ENCODE results near the gene PIP5K1A.

Gene PIP5K1A, protein sequence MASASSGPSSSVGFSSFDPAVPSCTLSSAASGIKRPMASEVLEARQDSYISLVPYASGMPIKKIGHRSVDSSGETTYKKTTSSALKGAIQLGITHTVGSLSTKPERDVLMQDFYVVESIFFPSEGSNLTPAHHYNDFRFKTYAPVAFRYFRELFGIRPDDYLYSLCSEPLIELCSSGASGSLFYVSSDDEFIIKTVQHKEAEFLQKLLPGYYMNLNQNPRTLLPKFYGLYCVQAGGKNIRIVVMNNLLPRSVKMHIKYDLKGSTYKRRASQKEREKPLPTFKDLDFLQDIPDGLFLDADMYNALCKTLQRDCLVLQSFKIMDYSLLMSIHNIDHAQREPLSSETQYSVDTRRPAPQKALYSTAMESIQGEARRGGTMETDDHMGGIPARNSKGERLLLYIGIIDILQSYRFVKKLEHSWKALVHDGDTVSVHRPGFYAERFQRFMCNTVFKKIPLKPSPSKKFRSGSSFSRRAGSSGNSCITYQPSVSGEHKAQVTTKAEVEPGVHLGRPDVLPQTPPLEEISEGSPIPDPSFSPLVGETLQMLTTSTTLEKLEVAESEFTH

DNA sequence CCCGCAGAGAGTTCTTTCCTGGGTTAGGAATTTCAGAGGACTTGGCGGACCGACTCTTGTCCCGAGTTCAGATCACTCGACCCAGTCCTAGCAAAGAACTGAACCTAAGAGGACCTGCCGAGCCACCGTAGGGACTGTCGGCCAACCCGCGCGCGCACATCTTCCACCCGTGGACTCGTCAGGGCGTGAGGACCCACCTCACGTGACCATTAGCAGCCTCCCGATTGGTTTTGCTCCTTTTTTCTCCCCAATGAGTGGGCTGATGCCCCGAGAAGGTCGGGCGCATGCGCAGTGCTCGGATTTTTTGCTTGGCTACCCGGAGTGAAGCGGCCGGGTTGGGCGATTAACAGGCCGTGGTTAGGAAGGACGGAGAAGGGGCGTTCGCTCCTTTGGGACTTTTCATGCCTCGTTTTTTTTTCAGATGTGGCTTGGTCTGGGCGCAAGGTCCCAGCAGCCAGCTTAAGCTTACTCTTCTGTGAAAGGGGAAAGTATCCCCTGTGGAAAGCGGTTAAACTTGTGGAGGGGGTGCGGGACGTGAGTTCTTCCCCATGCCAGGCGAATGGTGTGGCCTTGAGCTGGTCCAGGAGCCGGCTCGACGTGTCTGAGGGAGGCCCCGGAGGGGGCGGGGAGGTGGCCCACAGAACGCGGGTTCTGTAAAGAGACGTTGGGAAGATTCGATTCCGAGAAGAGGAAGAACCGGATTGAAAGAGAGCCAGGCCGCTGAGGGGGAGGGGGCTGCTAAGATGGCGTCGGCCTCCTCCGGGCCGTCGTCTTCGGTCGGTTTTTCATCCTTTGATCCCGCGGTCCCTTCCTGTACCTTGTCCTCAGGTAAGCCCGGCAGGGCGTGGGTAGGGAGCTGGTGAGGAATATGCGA, at the start of gene PIP5K1A:
TSS of gene PIP5K1A (plus strand) at position 299 of the 874 bp plus-strand sequence. CDS start at position 744, 445 bp downstream.
- peak within 1 kb of the TSS; percentile 97 for H3K4me3 Mint-ChIP-seq
- peaks cover 34% of the 10 kb centered on the region for H3K36me3 Mint-ChIP-seq (ENCODE audit: low read depth)
- H3K4me1 Mint-ChIP-seq (ENCODE audit: low read depth): peaks cover 42% of the 10 kb centered on the region
- no peaks in the 10 kb centered on the region for H3K9me3 Mint-ChIP-seq
- H3K27ac Mint-ChIP-seq: peak within 1 kb of the TSS; percentile 98
- intact Hi-C loops (cut with micrococcal nuclease): loop anchor here (2.0 kb wide), 1 partner anchor 56 kb away; the partner anchor contains the start of gene PSMD4
- H3K27me3 Mint-ChIP-seq: peaks cover 1% of the 10 kb centered on the region

- Mint-ChIP-seq H3K36me3 (ENCODE audit: low read depth) (peaks cover 51% of the 10 kb centered on the region), H3K27ac (peak within 1 kb of the TSS; percentile 88), H3K9me3 (no peaks in the 10 kb centered on the region), H3K4me3 (peak within 1 kb of the TSS; percentile 87), H3K4me1 (ENCODE audit: low read depth) (peaks cover 35% of the 10 kb centered on the region), H3K27me3 (no peaks in the 10 kb centered on the region)
- intact Hi-C loops (cut with micrococcal nuclease): loop anchor here (1.0 to 5.0 kb wide), 2 partner anchors 57 to 134 kb away; no protein-coding TSS in a partner anchor
Observed at GRCh38 chr1:151156515-151156819, 41.9 kb upstream of the PIP5K1A start, which contains the start of gene TNFAIP8L2. Gene TNFAIP8L2 (plus strand): TSS chr1:151156649. CDS start chr1:151158698, 2,049 bp downstream.

DNA sequence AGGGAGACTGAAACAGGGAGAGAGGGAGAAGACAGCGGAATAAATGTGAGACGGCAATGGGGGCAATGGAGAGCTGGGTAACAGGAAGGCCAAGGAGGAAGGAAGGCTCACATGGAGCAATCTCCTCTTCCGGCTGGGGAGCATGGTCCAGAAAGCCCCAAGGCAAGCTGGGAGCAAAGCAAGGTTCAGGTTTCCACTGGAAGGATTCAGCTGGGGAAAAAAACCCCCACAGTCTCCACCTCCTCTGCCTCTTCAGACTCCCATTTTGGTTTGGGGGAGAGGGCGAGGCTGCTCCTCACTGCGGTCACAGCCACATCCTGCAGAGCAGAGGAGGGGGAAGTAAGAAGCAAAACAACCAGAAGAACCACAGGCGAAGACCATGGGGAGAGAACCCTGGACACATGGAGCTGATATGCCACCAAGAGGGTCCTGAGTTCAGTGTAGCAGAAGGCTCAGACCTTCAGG, 41.3 kb upstream of the PIP5K1A start:
- H3K4me1 Mint-ChIP-seq (ENCODE audit: low read depth): peaks cover 41% of the 10 kb centered on the region

DNA sequence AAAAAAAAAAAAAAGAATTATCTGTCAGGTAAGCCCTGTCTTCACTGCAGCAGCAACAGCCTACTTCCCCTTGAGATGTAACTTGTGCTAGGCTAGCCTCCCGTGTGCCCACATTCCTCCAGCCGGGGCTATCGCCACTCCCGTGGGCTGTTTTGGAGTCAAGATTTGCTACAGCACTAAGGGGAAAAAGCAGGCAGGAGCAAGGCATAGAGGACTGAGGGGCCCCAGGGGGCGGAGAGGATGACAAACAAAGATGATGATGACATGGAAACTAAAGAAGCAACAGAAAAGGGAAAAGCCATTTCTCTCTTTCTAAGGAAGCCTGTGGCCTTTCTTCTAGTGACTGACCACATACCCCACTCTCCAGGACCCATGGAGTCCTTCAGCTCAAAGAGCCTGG, 40.0 kb upstream of the PIP5K1A start:
- Mint-ChIP-seq H3K36me3 (ENCODE audit: low read depth) (peaks cover 68% of the 10 kb centered on the region), H3K4me3 (peak overlapping the region; percentile 87), H3K27me3 (no peaks in the 10 kb centered on the region), H3K4me1 (ENCODE audit: low read depth) (peaks cover 50% of the 10 kb centered on the region), H3K9me3 (no peaks in the 10 kb centered on the region), H3K27ac (peak overlapping the region; percentile 88)
- intact Hi-C loops (cut with micrococcal nuclease): loop anchor here (5.0 kb wide), 1 partner anchor 136 kb away; no protein-coding TSS in a partner anchor

More for the DNA sequence above, 41.3 kb upstream of the PIP5K1A start:
- intact Hi-C loops (cut with micrococcal nuclease): loop anchor here (5.0 kb wide), 1 partner anchor 135 kb away; no protein-coding TSS in a partner anchor
- Mint-ChIP-seq H3K27me3 (no peaks in the 10 kb centered on the region), H3K27ac (peak overlapping the region; percentile 88), H3K4me3 (peak overlapping the region; percentile 87), H3K9me3 (no peaks in the 10 kb centered on the region), H3K36me3 (ENCODE audit: low read depth) (peaks cover 57% of the 10 kb centered on the region)

DNA sequence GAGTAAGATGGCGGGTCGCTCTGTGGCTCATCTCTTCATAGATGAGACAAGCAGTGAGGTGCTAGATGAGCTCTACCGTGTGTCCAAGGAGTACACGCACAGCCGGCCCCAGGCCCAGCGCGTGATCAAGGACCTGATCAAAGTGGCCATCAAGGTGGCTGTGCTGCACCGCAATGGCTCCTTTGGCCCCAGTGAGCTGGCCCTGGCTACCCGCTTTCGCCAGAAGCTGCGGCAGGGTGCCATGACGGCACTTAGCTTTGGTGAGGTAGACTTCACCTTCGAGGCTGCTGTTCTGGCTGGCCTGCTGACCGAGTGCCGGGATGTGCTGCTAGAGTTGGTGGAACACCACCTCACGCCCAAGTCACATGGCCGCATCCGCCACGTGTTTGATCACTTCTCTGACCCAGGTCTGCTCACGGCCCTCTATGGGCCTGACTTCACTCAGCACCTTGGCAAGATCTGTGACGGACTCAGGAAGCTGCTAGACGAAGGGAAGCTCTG, 39.6 kb upstream of the PIP5K1A start:
- Mint-ChIP-seq H3K9me3 (no peaks in the 10 kb centered on the region), H3K4me1 (ENCODE audit: low read depth) (peaks cover 54% of the 10 kb centered on the region), H3K36me3 (ENCODE audit: low read depth) (peaks cover 73% of the 10 kb centered on the region), H3K27me3 (no peaks in the 10 kb centered on the region), H3K4me3 (peak overlapping the region; percentile 87), H3K27ac (peak overlapping the region; percentile 88)
- intact Hi-C loops (cut with micrococcal nuclease): loop anchor here (5.0 kb wide), 1 partner anchor 136 kb away; no protein-coding TSS in a partner anchor

- Mint-ChIP-seq H3K4me3 (peak overlapping the region; percentile 87), H3K36me3 (ENCODE audit: low read depth) (peaks cover 79% of the 10 kb centered on the region)
Observed at GRCh38 chr1:151159373-151159772, 39.0 kb upstream of the PIP5K1A start.

GRCh38 chr1:151164732-151165280, 33.5 kb upstream of the PIP5K1A start:
- Mint-ChIP-seq H3K36me3 (ENCODE audit: low read depth) (peaks cover 96% of the 10 kb centered on the region), H3K27me3 (no peaks in the 10 kb centered on the region), H3K9me3 (no peaks in the 10 kb centered on the region), H3K4me3 (no peak overlapping the region), H3K27ac (no peak overlapping the region), H3K4me1 (ENCODE audit: low read depth) (peaks cover 69% of the 10 kb centered on the region)
- intact Hi-C loops (cut with micrococcal nuclease): no loop called here

More at GRCh38 chr1:151159373-151159772, 39.0 kb upstream of the PIP5K1A start:
- no peaks in the 10 kb centered on the region for H3K9me3 Mint-ChIP-seq
- intact Hi-C loops (cut with micrococcal nuclease): loop anchor here (5.0 kb wide), 1 partner anchor 137 kb away; no protein-coding TSS in a partner anchor
- H3K27ac Mint-ChIP-seq: peak overlapping the region; percentile 88
- peaks cover 60% of the 10 kb centered on the region for H3K4me1 Mint-ChIP-seq (ENCODE audit: low read depth)
- no peaks in the 10 kb centered on the region for H3K27me3 Mint-ChIP-seq

- H3K9me3 Mint-ChIP-seq: no peaks in the 10 kb centered on the region
- H3K27ac Mint-ChIP-seq: peak overlapping the region; percentile 84
- intact Hi-C loops (cut with micrococcal nuclease): no loop called here
- peaks cover 66% of the 10 kb centered on the region for H3K4me1 Mint-ChIP-seq (ENCODE audit: low read depth)
- peak overlapping the region; percentile 89 for H3K4me3 Mint-ChIP-seq
- peaks cover 96% of the 10 kb centered on the region for H3K36me3 Mint-ChIP-seq (ENCODE audit: low read depth)
- no peaks in the 10 kb centered on the region for H3K27me3 Mint-ChIP-seq
Observed at GRCh38 chr1:151165281-151165737, 33.0 kb upstream of the PIP5K1A start.

DNA sequence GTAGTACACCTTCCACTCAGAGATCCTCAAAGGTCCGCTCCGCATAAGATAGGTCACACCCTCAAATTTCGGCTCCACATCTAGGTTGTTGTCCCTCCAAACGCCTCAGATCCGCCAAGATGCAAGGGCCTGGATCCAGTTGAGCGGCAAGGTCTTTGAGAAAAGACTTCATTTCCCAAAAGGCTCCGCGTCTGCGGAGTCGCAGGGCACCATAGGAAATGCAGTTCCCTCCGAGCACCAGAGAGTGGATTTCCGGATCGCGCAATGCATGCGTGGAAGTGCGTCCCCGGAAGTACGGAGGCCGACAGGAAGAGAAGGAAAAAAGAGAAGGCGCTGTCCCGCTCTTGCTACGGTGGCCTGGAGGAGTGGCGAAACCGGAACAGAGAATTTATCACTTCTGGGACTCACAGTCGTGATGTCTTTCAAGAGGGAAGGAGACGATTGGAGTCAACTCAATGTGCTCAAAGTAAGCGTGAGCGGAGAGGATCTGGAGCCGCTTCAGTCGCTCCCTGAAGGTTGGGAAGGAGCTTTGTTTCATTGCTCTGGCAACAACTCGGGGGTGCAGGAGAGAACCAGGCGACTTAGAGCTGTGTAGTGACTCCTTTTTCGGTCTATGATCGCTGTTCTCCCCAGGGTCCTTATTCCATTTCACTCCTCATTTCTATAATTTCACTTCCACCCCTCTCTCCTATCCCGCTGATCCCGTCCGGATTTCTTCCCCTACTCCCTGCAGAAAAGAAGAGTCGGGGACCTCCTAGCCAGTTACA, 32.4 kb upstream of the PIP5K1A start, which contains the start of the genes LYSMD1 and SCNM1:
TSS of gene LYSMD1 (minus strand) at position 165 of the 767 bp plus-strand sequence. CDS start 644 bp downstream, outside the sequence.
TSS of gene SCNM1 (plus strand) at position 407 of the 767 bp plus-strand sequence. CDS start at position 416, 9 bp downstream.
- peaks cover 61% of the 10 kb centered on the region for H3K4me1 Mint-ChIP-seq (ENCODE audit: low read depth)
- H3K4me3 Mint-ChIP-seq: peak within 1 kb of the TSS; percentile 89
- peaks cover 96% of the 10 kb centered on the region for H3K36me3 Mint-ChIP-seq (ENCODE audit: low read depth)
- H3K9me3 Mint-ChIP-seq: no peaks in the 10 kb centered on the region
- H3K27ac Mint-ChIP-seq: peak within 1 kb of the TSS; percentile 84
- intact Hi-C loops (cut with micrococcal nuclease): no loop called here
- H3K27me3 Mint-ChIP-seq: no peaks in the 10 kb centered on the region

DNA sequence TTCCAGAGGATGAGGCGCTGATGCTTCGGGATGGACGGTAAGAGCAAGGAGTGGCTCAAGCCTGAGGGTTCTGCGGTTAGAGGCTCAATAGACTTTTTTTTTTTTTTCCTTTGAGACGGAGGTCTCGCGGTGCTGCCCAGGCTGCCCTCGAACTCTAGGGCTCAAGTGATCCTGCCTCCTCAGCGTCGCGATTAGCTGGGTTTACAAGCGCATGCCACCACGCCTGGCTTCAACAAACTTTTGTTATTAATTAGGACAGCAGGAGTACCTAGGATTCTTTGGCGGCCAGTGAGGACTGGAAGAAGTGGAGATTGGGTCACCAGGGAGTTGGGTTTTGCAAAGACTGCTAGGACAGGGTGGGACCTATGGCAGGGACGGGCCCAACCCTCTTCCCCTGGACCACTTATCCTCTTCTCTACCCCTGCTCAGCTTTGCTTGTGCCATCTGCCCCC, 31.8 kb upstream of the PIP5K1A start:
- peak overlapping the region; percentile 84 for H3K27ac Mint-ChIP-seq
- intact Hi-C loops (cut with micrococcal nuclease): no loop called here
- peak overlapping the region; percentile 89 for H3K4me3 Mint-ChIP-seq
- H3K27me3 Mint-ChIP-seq: no peaks in the 10 kb centered on the region
- H3K9me3 Mint-ChIP-seq: no peaks in the 10 kb centered on the region
- peaks cover 94% of the 10 kb centered on the region for H3K36me3 Mint-ChIP-seq (ENCODE audit: low read depth)
- peaks cover 56% of the 10 kb centered on the region for H3K4me1 Mint-ChIP-seq (ENCODE audit: low read depth)

- Mint-ChIP-seq H3K27ac (peak overlapping the region; percentile 84), H3K4me3 (peak overlapping the region; percentile 89), H3K36me3 (ENCODE audit: low read depth) (peaks cover 94% of the 10 kb centered on the region), H3K4me1 (ENCODE audit: low read depth) (peaks cover 51% of the 10 kb centered on the region), H3K27me3 (no peaks in the 10 kb centered on the region), H3K9me3 (no peaks in the 10 kb centered on the region)
- intact Hi-C loops (cut with micrococcal nuclease): no loop called here
Observed at GRCh38 chr1:151167116-151167515, 31.2 kb upstream of the PIP5K1A start.

GRCh38 chr1:151171190-151171589, 27.2 kb upstream of the PIP5K1A start:
- Mint-ChIP-seq H3K4me3 (no peak overlapping the region), H3K36me3 (ENCODE audit: low read depth) (peaks cover 90% of the 10 kb centered on the region), H3K4me1 (ENCODE audit: low read depth) (peaks cover 30% of the 10 kb centered on the region), H3K9me3 (no peaks in the 10 kb centered on the region), H3K27ac (no peak overlapping the region), H3K27me3 (no peaks in the 10 kb centered on the region)
- intact Hi-C loops (cut with micrococcal nuclease): no loop called here
